H1 (cell line): Measurements from ENCODE around the gene TIMMDC1.
"Not testable (repeated sequence)": the region's sequence is repeated elsewhere in the genome, so short reads cannot be mapped to it uniquely, and the experiment has no call there.

Source experiments
- BCL11A ChIP-seq, 2 experiments: IDR thresholded peaks; one replicate each; pipeline ENCODE4 v1.6.1; 2011; ENCODE audit warnings: low read depth in 2 of 2, low read length in 2 of 2, mild to moderate bottlenecking in 2 of 2
- GABPA ChIP-seq: IDR thresholded peaks from 2 replicates; pipeline ENCODE4 v1.6.1; 2011; ENCODE audit warnings: mild to moderate bottlenecking, low read length, moderate library complexity, borderline replicate concordance; ENCODE audit not compliant: insufficient read depth
- JUN ChIP-seq: IDR thresholded peaks from 2 replicates; pipeline ENCODE4 v1.6.1; 2011; ENCODE audit warnings: low read depth, mild to moderate bottlenecking, improper control_type of control experiment, low read length
- POLR2A ChIP-seq, 2 experiments: IDR thresholded peaks; 1 replicate in 1 of 2; 2 replicates in 1 of 2; pipeline ENCODE4 v1.6.1; 2011; ENCODE audit warnings: low read depth in 2 of 2, low read length in 2 of 2, mild to moderate bottlenecking in 2 of 2; ENCODE audit errors: control extremely low read depth in 1 of 2
- SP1 ChIP-seq: IDR thresholded peaks from 2 replicates; pipeline ENCODE4 v1.6.1; 2011; ENCODE audit warnings: low read depth, low read length
- TCF12 ChIP-seq: IDR thresholded peaks from 2 replicates; pipeline ENCODE4 v1.6.1; 2011; ENCODE audit warnings: low read depth, mild to moderate bottlenecking, low read length
- TF ChIP-seq, protein P1 (sequence below), 3 experiments: IDR thresholded peaks; 1 replicate in 2 of 3; 2 replicates in 1 of 3; pipeline versions ENCODE4 v1.5.1 to v1.6.1; 2011; ENCODE audit warnings: low read length in 3 of 3, mild to moderate bottlenecking in 3 of 3, inconsistent platforms in 2 of 3, low read depth in 1 of 3, moderate library complexity in 1 of 3; ENCODE audit not compliant: insufficient read depth in 1 of 3; ENCODE audit errors: control extremely low read depth in 1 of 3

DNA sequence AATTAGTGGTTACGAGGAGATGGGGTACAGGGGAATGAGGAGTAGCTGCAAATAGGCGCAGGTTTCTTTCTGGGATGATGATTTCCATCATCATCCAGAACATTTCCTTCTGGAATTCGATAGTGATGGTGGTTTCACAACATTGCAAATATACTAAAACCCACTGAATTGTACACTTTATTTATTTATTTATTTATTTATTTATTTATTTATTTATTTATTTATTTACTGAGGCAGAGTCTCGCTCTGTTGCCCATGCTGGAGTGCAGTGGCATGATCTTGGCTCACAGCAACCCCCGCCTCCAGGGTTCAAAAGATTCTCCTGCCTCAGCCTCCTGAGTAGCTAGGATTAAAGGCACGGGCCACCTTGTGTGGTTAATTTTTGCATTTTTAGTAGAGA lies 54.6 kb downstream of the TIMMDC1 start:
- TF ChIP-seq, protein P1, sequence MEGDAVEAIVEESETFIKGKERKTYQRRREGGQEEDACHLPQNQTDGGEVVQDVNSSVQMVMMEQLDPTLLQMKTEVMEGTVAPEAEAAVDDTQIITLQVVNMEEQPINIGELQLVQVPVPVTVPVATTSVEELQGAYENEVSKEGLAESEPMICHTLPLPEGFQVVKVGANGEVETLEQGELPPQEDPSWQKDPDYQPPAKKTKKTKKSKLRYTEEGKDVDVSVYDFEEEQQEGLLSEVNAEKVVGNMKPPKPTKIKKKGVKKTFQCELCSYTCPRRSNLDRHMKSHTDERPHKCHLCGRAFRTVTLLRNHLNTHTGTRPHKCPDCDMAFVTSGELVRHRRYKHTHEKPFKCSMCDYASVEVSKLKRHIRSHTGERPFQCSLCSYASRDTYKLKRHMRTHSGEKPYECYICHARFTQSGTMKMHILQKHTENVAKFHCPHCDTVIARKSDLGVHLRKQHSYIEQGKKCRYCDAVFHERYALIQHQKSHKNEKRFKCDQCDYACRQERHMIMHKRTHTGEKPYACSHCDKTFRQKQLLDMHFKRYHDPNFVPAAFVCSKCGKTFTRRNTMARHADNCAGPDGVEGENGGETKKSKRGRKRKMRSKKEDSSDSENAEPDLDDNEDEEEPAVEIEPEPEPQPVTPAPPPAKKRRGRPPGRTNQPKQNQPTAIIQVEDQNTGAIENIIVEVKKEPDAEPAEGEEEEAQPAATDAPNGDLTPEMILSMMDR (IDR thresholded peaks at IDR 0.05; ENCODE audit: control extremely low read depth in 1 of 3, insufficient read depth in 1 of 3, low read depth in 1 of 3, low read length in 3 of 3), result not testable (repeated sequence)
- TF ChIP-seq BCL11A (IDR thresholded peaks at IDR 0.05; ENCODE audit: low read depth in 2 of 2, low read length in 2 of 2); SP1; POLR2A (IDR thresholded peaks at IDR 0.05; ENCODE audit: control extremely low read depth in 1 of 2, low read depth in 2 of 2, low read length in 2 of 2); JUN; GABPA; TCF12: not testable (repeated sequence)
